GM18861 (cell line): ENCODE results near the gene EHBP1.

Source experiments
- ATAC-seq: cut with Tn5 transposase; IDR thresholded peaks from one replicate; pipeline ENCODE4 v1.9.1; 2021; ENCODE audit not compliant: unreplicated experiment

Gene EHBP1

DNA sequence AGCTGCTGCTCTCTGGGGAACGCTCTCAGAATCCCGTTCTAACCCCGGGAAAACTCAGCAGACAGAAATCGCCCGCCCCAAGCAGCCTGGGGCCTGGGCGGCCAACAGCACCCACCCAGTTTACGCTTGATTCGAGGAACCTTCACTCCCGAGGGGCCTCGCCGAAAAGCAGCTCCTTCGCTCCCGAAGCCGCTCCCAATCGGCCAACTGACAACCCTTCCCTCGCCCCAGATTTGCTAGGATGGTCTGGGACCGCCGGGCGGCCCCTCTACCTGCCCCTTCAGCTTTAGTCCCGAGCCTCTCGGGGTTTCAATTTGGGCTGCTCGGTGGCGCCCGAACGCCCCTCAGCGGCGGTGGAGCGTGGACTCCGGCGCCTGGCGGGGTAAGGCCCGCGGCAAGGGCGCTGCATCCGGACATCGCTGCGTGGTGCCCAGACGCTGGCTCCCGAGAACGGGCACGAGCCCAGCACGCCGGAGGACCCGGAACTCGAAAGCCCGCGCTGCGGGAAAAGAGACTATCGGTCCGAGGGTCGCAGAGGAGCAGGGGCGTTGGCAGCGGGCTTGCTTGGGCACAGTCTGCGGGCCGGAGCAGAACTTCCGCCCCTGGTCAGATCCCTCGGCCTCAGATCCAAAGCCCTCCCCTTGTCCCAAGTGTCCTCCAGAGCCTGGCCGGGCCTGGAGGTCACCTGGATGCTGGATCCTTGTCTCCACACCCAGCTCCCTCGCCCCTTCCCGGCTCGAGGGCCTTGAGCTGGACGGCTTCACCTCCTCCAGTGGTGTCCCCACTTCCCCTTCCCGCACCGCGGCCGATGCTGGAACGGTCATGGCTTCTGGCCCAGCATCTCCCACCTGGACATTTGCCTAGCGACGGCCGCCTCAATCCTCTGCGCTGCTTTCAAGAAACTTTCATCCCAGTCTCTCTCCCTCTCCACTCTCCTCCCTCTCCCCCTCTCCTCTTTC is 342.1 kb downstream of the EHBP1 start:
- ATAC-seq, result no peak

DNA sequence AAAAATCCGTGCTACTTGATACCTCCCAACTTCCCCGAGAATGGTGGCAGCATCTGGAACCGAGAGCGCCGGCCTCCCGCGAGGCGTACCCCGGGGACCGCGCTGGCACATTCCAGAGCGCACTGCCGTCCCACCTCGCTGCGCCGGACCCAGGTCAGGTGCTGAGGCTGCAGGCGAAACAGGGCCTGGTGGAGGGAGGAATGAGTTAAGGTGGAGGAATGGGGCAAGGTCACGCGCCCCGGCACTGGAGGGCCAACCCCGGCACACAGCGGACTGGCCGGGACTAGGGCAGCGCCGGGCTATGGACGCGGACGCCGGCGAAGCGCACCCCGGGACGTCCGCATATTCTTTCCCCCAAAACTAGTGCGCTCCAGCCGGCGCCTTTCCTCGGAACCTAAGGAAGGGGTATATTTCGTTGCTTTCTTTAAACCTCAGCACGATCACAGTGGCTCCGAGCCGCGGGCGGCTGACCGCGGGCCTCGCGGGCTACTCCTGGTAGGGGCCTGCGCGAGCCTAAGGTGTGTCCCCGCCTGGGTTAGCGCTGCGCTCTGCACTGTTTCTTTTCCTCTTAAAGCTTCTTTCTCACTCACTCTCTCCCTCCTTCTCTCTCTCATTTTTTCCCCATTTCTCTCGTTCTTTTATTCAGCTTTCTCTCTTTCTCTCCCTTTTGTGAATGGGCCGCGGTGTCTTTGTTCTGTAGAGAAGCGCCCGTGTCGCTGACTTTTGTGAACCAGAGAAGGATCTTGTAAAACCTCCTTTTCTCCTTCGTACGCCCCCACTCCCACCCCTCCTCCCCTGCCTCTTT is 343.1 kb downstream of the EHBP1 start:
- no peak for ATAC-seq

- no peak for ATAC-seq
Observed at GRCh38 chr2:63049211-63049969, 343.9 kb downstream of the EHBP1 start.

DNA sequence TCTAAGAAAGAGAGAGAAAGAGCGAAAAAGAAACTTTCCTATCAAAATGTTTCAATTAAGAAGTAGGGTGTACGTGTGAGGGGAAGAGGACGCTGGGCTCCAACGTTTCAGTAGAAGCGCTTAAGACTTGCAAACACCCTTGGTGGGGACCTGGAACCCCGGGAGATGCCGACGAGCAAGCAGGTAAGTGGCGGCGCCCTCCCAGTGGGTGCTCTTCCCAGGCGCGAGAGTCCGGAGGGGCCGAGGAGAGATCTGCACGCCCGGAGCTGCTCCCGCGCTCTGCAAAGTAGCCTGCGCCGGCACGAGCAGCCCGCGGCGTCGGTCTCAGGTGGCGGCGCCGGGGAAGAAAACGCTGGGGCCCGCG is 344.4 kb downstream of the EHBP1 start:
- ATAC-seq, result no peak

GRCh38 chr2:63050334-63051041 is 345.0 kb downstream of the EHBP1 start, which contains the start of gene OTX1:
Gene OTX1 (plus strand): TSS chr2:63050830. CDS start chr2:63052991, 2,161 bp downstream.
- ATAC-seq, result peak; percentile 75

DNA sequence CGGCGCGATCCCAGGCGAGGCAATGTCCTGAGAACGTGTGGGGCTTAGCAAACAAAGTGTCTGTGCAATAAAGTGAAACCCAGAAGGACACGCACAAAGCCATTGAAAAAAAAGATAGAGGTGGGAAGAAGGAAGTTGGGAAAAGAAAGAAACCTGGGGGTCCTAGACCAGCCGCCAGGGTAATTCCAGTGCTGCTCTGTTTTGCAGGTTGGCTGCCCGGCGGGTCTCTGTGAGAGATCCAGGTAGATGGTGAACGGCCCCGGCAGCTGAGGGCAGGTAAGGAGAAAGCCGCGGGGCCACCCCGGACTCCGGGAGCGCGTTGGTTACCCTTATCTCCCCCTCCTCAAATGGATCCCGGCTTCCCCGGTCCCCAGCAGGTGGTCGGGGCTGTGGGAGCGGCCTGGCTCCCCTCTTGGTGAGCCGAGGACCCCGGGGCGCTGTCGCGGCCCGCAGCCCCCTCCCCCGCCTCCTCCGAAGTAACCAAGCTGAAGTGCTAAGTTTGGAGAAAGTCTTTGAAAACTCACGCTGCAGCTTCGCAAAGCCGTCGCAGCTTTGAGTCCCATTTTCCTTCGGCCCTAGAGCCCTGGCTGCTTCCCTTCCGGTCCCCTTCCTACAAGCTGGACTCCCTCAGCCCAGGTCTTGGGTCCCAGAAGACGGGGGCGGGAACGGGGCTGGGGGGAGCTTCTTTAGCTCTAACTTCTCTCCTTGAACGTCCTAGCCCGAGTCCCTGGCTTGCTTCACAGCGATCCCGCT is 345.7 kb downstream of the EHBP1 start:
- no peak for ATAC-seq

DNA sequence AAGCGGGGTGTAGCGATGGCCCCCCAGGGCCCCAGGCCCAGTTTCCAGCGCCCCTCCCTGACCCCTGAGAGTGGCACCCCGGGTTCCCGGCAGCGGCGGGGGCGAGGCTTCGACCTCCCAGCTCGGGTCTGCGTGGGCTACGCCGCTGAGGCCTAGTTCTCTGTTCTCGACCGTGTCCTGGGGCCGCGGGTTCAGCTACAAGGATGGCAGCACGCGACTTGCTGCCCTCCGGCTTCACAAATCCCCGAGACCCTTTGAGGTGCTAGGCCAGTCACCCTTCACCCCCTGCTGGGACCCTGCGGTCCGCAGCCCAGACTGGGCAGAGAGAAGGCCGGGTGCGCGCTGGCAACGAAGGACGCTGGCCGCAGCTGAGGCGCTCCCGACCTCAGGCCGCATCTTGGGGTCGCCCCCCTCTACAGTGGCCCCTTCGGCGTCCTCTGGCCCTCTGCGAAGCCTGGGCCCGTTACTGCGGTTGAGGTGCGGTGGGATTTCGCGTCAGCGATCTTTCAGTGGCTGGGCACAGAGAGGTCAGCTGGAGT is 346.4 kb downstream of the EHBP1 start:
- ATAC-seq, result no peak

- ATAC-seq, result no peak
Observed at GRCh38 chr2:63052411-63053080, 347.0 kb downstream of the EHBP1 start.

DNA sequence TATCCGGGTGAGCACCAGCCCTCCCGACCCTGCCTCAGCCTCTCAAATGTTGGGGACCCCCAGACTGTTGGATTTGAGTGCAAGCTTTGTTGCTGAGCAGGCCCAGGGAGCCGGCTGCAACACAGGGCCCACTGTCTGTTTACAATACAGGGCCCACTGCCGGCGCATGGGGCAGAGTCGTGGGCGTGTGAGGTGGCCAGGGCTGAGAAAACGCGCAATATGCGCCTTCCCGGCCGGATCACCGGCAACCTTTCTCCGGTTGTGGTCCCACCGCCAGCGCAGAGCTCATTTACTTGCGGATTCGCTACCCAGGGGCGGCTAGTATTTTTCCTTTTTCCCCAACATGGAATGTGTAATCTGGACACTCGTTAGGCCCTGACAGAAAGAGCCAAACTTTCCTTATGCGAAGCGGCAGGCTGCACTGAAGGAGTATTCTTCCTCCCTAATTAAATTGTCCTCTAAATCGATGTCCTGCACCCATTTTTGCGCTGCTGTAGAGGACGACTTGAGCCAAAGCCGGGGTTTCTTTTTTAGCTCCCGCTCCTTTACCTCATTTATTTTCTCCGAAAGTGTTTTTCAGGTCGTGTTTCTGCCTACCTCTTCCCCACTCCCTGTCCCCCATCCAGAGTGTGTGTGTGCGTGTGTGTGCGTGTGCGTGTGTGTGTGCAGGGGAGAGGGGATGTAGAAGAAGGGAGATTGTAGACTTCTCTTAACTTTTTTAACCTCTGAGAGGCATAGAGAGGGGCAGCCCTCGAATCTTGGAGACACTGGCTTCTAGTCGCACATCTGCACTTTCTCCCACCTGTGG is 347.8 kb downstream of the EHBP1 start:
- ATAC-seq, result no peak

DNA sequence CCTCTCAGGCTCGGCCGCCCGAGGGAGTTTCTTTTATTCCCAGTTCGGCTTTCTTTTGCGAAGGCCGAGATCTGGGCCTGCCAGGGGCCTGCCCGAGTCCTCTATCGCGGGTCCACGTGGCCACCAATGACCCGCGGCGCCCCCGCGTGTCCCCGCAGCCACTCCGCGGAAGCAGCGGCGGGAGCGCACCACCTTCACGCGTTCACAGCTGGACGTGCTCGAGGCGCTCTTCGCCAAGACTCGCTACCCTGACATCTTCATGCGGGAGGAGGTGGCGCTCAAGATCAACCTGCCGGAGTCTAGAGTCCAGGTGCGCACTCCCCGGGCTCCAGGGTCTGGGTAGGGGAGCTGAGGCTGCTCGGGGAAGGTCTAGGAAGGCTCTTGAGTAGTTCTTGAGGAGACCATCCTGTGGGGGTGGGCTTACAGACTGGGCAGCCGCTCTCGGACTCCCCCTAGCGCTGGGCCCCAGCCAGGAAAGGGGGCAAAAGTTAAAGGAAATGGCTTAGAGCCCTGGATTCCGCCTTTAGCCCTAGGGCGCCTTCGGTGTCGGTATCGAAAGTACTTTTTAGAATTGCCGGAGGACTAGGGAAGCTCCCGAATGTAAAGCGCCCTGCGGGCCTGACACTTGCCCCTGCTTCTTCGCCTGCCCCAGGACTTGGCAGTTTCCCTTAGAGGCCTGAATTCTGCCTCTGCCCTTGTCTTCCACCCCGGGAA is 348.5 kb downstream of the EHBP1 start:
- no peak for ATAC-seq

- ATAC-seq, result no peak
Observed at GRCh38 chr2:63054841-63055225, 349.3 kb downstream of the EHBP1 start.

DNA sequence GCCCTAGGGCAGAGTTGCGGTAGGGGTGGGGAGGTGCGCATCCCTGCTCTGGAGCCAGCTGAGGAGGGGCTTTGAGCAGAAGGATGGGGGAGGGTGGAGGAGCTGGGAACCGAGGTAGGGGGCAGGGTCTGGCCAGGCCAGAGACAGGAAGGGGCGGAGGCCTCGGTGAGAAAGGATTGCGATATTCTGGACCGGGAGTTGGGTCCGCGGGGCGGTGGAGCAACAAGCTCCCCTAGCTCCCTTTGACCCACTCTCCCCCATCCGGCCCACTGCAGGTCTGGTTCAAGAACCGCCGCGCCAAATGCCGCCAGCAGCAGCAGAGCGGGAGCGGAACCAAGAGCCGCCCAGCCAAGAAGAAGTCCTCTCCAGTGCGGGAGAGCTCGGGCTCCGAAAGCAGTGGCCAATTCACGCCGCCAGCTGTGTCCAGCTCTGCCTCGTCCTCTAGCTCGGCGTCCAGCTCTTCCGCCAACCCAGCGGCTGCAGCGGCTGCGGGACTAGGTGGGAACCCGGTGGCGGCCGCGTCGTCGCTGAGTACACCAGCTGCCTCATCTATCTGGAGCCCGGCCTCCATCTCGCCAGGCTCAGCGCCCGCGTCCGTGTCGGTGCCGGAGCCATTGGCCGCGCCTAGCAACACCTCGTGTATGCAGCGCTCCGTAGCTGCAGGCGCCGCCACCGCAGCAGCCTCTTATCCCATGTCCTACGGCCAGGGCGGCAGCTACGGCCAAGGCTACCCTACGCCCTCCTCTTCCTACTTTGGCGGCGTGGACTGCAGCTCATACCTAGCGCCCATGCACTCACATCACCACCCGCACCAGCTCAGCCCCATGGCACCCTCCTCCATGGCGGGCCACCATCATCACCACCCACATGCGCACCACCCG is 350.0 kb downstream of the EHBP1 start:
- ATAC-seq, result no peak

- ATAC-seq, result no peak
Observed at GRCh38 chr2:63056107-63057050, 350.9 kb downstream of the EHBP1 start.

DNA sequence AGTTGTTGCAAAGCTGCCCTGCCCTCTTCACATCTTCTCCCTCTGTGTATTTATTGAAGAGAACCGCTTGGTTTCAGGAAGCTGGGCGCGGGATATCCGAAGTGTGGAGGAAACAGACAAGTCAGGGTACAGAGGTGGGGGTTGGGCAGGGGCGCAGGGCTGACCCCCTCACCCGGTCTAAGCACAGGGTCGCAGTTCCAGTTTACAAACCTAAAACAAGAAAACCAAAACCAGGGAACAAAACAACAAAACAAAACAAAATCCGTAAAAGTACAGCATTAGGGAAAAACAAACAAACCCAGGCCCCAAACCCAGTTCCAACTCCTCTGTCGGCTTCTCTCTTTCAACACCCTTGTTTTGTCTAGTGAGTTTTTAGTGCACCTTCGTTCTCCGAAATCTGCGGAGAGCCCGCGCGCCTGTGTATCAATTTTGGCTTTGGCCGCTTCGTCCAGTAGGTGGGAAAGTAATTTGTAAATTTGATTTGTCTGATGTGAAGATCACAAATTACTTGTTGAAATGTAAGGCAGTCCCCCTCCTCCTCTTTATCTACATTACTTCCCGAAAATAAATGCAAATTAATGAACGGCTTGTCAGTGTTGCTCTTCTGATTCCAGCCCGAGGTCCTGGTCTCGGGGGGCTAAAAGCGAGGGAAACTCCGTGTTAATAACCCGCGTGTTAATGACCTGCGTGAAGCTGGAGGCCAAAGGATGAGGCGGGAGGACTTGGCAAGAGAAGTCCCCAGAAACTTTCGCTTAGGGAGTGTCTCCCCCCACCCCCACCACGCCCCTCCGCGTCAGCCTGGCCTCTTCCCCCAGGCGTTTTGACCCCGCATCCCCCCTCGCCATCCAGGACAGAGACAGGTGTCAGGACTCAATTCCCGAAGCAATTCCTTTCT is 352.0 kb downstream of the EHBP1 start:
- no peak for ATAC-seq
